D721Med (cell line): ENCODE results near the gene ESR2.
"Not testable (repeated sequence)": the region's sequence is repeated elsewhere in the genome, so short reads cannot be mapped to it uniquely, and the experiment has no call there.

ENCODE experiments used
- DNase-seq: peaks from one replicate; pipeline ENCODE4 v3.0.0; 2011; ENCODE audit warnings: low spot score; ENCODE audit not compliant: insufficient read length
- FAIRE-seq: peaks from 2 replicates; lab custom pipeline; 2011; peaks lifted over from hg19 to GRCh38; lab: Jason Lieb, UNC
- CTCF ChIP-seq: IDR thresholded peaks from 2 replicates; pipeline ENCODE4 v1.5.1; 2012; ENCODE audit warnings: mild to moderate bottlenecking, control low read depth; ENCODE audit not compliant: insufficient read depth; ENCODE audit errors: missing control alignments

The ESR2 gene

GRCh38 chr14:64123241-64123822 lies 170.8 kb downstream of the ESR2 start:
- no peak for TF ChIP-seq CTCF
- no peak for DNase-seq
- FAIRE-seq: no peak

DNA sequence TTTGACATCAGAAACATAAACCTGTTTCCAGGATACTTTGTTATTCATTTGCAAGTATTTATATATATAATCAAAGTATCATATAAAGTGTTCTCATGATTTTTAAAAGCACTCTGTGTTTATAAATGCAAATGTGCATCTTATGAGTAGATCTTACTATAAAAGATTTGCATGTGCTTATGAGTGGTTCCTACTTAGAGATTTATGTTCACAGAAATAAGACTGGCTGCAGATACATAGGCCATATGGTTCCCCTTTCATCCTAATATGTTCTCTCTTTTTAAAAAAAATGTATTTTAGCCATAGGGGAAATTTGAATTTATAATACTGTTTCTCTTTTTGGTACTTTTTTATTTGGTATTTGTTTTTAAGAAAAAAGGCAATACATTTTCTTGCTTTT lies 174.2 kb downstream of the ESR2 start:
- no peak for FAIRE-seq
- no peak for DNase-seq
- TF ChIP-seq CTCF: no peak

DNA sequence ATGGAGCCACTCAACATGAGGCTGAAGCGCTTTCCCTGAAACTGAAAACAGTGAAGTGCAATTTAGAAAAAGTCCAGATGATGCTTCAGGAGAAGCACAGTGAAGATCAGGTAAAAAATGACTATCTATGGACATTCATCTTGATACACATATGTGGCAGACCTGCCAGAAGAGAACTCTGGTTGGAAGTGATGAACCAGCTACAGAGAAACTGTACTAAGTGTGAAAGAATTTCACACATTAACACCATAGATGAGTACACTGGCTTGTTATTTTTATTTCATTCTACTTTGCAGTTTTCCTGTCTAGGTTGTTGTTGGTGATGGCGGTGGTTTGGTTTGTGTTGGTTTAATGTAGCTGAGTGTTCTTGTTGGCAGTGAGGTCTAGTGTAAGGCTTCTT lies 174.7 kb downstream of the ESR2 start:
- DNase-seq (no peak), FAIRE-seq (no peak)
- no peak for TF ChIP-seq CTCF

GRCh38 chr14:64118892-64119291 lies 175.3 kb downstream of the ESR2 start:
- DNase-seq (no peak), FAIRE-seq (no peak)
- TF ChIP-seq CTCF: no peak

DNA sequence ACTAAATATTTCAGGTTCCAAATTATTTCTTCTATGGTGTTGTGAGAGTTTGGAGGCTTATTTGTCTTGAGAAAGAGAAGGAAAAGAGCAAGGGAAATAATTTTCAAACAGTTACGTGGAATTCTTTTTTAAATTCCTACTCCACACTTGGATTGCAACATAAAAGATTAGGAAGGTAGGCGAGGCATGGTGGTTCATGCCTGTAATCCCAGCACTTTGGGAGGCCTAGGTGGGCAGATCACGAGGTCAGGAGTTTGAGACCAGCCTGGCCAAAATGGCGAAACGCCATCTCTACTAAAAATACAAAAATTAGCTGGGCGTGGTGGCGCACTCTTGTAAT lies 175.8 kb downstream of the ESR2 start:
- FAIRE-seq, DNase-seq: not testable (repeated sequence)

GRCh38 chr14:64117671-64118402 lies 176.3 kb downstream of the ESR2 start:
- DNase-seq: no peak
- no peak for FAIRE-seq
- TF ChIP-seq CTCF: no peak

DNA sequence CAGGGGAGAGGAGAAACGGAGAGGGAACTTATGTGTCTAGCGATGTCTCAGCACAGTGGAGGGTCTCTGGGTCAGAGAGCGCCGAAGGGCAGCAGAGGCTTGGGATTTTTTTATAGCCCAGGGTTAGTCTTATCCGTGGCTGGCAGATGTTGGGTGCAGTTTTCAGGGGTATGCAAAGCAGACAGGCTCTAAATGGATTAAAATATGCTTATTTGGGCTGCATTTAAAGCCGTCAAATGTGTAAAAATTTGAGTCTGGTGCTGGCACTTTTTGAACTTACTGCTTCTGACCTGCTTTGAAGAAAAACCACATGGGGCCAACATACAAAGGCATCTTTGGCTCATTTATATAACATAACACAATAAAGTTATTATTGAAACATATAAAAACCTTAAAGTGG lies 178.8 kb downstream of the ESR2 start:
- DNase-seq (no peak), FAIRE-seq (no peak)
- TF ChIP-seq CTCF: no peak
